ENCODE data around the gene FBXL16.

Gene FBXL16

GRCh38 chr16:660459-661183 lies 45.0 kb downstream of the FBXL16 start:
- peak; percentile 82 for DNase-seq (ENCODE audit: low read depth)

- DNase-seq (ENCODE audit: low read depth), result no peak
Observed at GRCh38 chr16:660132-660458, 45.5 kb downstream of the FBXL16 start.

- DNase-seq (ENCODE audit: low read depth), result no peak
Observed at GRCh38 chr16:659618-660017, 46.0 kb downstream of the FBXL16 start.

- DNase-seq (ENCODE audit: low read depth), result no peak
Observed at GRCh38 chr16:658679-659571, 46.7 kb downstream of the FBXL16 start.

GRCh38 chr16:657487-657886 lies 48.1 kb downstream of the FBXL16 start:
- no peak for DNase-seq (ENCODE audit: low read depth)

GRCh38 chr16:654034-654433 lies 51.6 kb downstream of the FBXL16 start:
- no peak for DNase-seq (ENCODE audit: low read depth)

GRCh38 chr16:652454-653305 lies 52.9 kb downstream of the FBXL16 start:
- DNase-seq (ENCODE audit: low read depth), result no peak

- no peak for DNase-seq (ENCODE audit: low read depth)
Observed at GRCh38 chr16:651844-652243, 53.8 kb downstream of the FBXL16 start.

- DNase-seq (ENCODE audit: low read depth), result no peak
Observed at GRCh38 chr16:649631-650030, 56.0 kb downstream of the FBXL16 start.

- peak; percentile 91 for DNase-seq (ENCODE audit: low read depth)
Observed at GRCh38 chr16:648781-649589, 56.6 kb downstream of the FBXL16 start, which contains the start of gene WDR90. Gene WDR90, plus strand, starts transcription at chr16:649365. Its CDS starts 52 bp downstream, at chr16:649417.

GRCh38 chr16:648071-648780 lies 57.4 kb downstream of the FBXL16 start:
- peak; percentile 34 for DNase-seq (ENCODE audit: low read depth)

- no peak for DNase-seq (ENCODE audit: low read depth)
Observed at GRCh38 chr16:647173-647902, 58.3 kb downstream of the FBXL16 start.

GRCh38 chr16:646679-647172 lies 58.9 kb downstream of the FBXL16 start:
- DNase-seq (ENCODE audit: low read depth), result no peak

GRCh38 chr16:645852-646678 lies 59.5 kb downstream of the FBXL16 start:
- no peak for DNase-seq (ENCODE audit: low read depth)

GRCh38 chr16:644556-644955 lies 61.0 kb downstream of the FBXL16 start:
- no peak for DNase-seq (ENCODE audit: low read depth)

- no peak for DNase-seq (ENCODE audit: low read depth)
Observed at GRCh38 chr16:643050-643368, 62.6 kb downstream of the FBXL16 start.

Data from fibroblast of gingiva (primary cell).